ENCODE measurements around the gene BLID. TPM values are rescaled to one million over a fixed set of nuclear protein-coding genes. Genes with fewer than 3 reads are reported as not detected.

The BLID gene
- total and polyA plus RNA-seq, 10 of the 15 experiments (the other 5 are each of a cell fraction or from before 2014, with no cell fraction given), result not detected

DNA sequence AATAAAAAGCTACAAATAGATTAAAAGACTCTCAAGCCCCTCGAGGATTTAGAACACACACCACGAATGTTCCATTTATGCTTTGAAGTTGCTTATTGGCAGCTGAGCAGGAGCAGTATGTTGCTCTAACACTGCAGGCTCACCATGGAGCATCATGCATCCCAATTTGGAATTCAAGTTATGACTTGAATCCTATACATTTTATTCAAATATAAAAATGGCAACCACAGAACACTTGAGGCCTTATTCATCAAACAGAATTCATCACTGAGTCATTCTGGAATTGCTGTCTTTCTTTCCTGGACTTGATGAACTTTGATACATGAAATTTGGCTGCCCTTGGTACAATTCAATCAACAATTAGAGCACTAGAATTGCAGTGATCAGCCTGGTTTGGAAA lies 24.5 kb upstream of the BLID start:
- no peak for FAIRE-seq
- RAD21 ChIA-PET (ENCODE audit: unreplicated experiment), result no interaction called here
- Histone ChIP-seq H3K9me3 (replicated peaks; ENCODE audit: control insufficient read depth, insufficient read depth, low read length) (no peaks in the 10 kb centered on the region), H3K9ac (ENCODE audit: control insufficient read depth, insufficient read depth, low read length) (no peak overlapping the region), H3K4me1 (ENCODE audit: control insufficient read depth, insufficient read depth, low read length) (no peaks in the 10 kb centered on the region), H3K4me3 (no peak overlapping the region), H4K20me1 (ENCODE audit: control insufficient read depth, insufficient read depth) (no peaks in the 10 kb centered on the region), H3K27ac (ENCODE audit: control insufficient read depth, insufficient read depth) (no peak overlapping the region), H3K4me2 (ENCODE audit: control insufficient read depth, insufficient read depth) (no peak overlapping the region), H3K79me2 (ENCODE audit: control insufficient read depth, insufficient read depth, low read length) (no peaks in the 10 kb centered on the region), H3K27me3 (replicated peaks in 1 of 2; ENCODE audit: control insufficient read depth in 2 of 2, insufficient read depth in 2 of 2, low read length in 1 of 2) (no peaks in the 10 kb centered on the region; a peak in 1 of 4 replicates), H2AFZ (ENCODE audit: control insufficient read depth, low read depth, low read length) (no peak overlapping the region), H3K36me3 (ENCODE audit: control insufficient read depth in 2 of 2, insufficient read depth in 2 of 2, low read length in 1 of 2) (no peaks in the 10 kb centered on the region)
- no peak for ATAC-seq
- CTCF ChIA-PET, result no interaction called here
- POLR2A ChIA-PET, result no interaction called here
- no peak for DNase-seq (ENCODE audit: low read depth, low spot score)
- in situ Hi-C loops (cut with MboI), result no loop called here
- no TSS peak for BruUV-seq (replicated peaks)
- TF ChIP-seq POLR2A (IDR thresholded peaks at IDR 0.05; ENCODE audit: low read depth, low read length) (no peak), SREBF1 (IDR thresholded peaks at IDR 0.05; ENCODE audit: low read length) (no peak), SRF (IDR thresholded peaks at IDR 0.05; ENCODE audit: low read depth in 2 of 2, low read length in 2 of 2) (no peak), BACH1 (IDR thresholded peaks at IDR 0.05; ENCODE audit: borderline replicate concordance) (no peak), GABPA (IDR thresholded peaks at IDR 0.05; ENCODE audit: low read depth) (no peak), ETV6 (conservative IDR thresholded peaks at IDR 0.05 in 1 of 2, IDR thresholded peaks at IDR 0.05 in 1 of 2; ENCODE audit: borderline replicate concordance in 1 of 2, low read depth in 1 of 2) (no peak), NKRF (conservative IDR thresholded peaks at IDR 0.05) (no peak), RFX5 (IDR thresholded peaks at IDR 0.05; ENCODE audit: low read depth, low read length) (no peak)
- TF ChIP-seq, protein P1, sequence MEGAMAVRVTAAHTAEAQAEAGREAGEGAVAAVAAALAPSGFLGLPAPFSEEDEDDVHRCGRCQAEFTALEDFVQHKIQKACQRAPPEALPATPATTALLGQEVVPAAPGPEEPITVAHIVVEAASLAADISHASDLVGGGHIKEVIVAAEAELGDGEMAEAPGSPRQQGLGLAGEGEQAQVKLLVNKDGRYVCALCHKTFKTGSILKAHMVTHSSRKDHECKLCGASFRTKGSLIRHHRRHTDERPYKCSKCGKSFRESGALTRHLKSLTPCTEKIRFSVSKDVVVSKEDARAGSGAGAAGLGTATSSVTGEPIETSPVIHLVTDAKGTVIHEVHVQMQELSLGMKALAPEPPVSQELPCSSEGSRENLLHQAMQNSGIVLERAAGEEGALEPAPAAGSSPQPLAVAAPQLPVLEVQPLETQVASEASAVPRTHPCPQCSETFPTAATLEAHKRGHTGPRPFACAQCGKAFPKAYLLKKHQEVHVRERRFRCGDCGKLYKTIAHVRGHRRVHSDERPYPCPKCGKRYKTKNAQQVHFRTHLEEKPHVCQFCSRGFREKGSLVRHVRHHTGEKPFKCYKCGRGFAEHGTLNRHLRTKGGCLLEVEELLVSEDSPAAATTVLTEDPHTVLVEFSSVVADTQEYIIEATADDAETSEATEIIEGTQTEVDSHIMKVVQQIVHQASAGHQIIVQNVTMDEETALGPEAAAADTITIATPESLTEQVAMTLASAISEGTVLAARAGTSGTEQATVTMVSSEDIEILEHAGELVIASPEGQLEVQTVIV (IDR thresholded peaks at IDR 0.05; ENCODE audit: borderline replicate concordance, partially characterized antibody), result no peak
- intact Hi-C loops (cut with micrococcal nuclease; ENCODE audit: unreplicated experiment), result no loop called here
- 0% methylated on average over 2 of the region's 2 CpGs for WGBS (ENCODE audit: insufficient coverage, insufficient replicate concordance, low lambda C conversion rate, missing lambda C conversion rate)
- SMC1A ChIA-PET (ENCODE audit: uncharacterized antibody, unreplicated experiment), result no interaction called here
